OCI-LY3 (cell line): ENCODE data around the gene KCNH2.

Experiments used
- EZH2phosphoT487 ChIP-seq: fragments of 200-600 bp; shearing (Covaris generic); IDR thresholded peaks from 2 replicates; pipeline ENCODE4 v1.6.1; 2018; ENCODE audit warnings: antibody characterized with exemption, mixed run types, low read depth
- TF ChIP-seq, protein P1 (sequence below): fragments of 200-600, 300-600 bp; sonication (generic); IDR thresholded peaks from 2 replicates; pipeline ENCODE4 v1.5.1; 2014; ENCODE audit warnings: antibody characterized with exemption, low read length, low read depth

DNA sequence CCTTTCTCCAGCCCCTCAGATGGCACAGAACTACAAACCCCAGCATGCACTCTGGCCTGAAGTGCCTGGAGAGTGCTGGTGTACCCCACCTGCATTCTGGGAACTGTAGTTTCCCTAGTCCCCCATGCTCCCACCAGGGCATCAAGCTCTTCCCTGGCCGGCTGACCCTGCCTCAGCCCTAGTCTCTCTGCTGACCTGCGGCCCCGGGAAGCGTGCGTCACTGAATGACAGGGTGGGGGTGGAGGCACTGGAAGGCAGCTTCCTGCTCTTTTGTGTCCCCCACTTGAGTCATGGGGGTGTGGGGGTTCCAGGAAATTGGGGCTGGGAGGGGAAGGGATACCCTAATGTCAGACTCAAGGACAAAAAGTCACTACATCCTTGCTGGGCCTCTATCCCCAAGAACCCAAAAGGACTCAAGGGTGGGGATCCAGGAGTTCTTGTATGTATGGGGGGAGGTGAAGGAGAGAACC, 14.7 kb upstream of the KCNH2 start:
- TF ChIP-seq, protein P1, sequence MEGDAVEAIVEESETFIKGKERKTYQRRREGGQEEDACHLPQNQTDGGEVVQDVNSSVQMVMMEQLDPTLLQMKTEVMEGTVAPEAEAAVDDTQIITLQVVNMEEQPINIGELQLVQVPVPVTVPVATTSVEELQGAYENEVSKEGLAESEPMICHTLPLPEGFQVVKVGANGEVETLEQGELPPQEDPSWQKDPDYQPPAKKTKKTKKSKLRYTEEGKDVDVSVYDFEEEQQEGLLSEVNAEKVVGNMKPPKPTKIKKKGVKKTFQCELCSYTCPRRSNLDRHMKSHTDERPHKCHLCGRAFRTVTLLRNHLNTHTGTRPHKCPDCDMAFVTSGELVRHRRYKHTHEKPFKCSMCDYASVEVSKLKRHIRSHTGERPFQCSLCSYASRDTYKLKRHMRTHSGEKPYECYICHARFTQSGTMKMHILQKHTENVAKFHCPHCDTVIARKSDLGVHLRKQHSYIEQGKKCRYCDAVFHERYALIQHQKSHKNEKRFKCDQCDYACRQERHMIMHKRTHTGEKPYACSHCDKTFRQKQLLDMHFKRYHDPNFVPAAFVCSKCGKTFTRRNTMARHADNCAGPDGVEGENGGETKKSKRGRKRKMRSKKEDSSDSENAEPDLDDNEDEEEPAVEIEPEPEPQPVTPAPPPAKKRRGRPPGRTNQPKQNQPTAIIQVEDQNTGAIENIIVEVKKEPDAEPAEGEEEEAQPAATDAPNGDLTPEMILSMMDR, result no peak
- TF ChIP-seq EZH2phosphoT487, result no peak
